NCI-H1092 treated with DMSO at 0.1 percent for 48 hours (cell line): ENCODE results near the gene MBTD1.
A peak's percentile ranks its signal among the peaks of the same experiment; 100 is the strongest.
"Not testable (repeated sequence)": the region's sequence is repeated elsewhere in the genome, so short reads cannot be mapped to it uniquely, and the experiment has no call there.

Experiments used
- DNase-seq: peaks from one replicate; lab custom pipeline; 2025; lab: John Stamatoyannopoulos, UW

The MBTD1 gene

GRCh38 chr17:51188271-51188833 lies 71.5 kb downstream of the MBTD1 start:
- no peak for DNase-seq

GRCh38 chr17:51185763-51186332 lies 74.0 kb downstream of the MBTD1 start:
- DNase-seq, result no peak

DNA sequence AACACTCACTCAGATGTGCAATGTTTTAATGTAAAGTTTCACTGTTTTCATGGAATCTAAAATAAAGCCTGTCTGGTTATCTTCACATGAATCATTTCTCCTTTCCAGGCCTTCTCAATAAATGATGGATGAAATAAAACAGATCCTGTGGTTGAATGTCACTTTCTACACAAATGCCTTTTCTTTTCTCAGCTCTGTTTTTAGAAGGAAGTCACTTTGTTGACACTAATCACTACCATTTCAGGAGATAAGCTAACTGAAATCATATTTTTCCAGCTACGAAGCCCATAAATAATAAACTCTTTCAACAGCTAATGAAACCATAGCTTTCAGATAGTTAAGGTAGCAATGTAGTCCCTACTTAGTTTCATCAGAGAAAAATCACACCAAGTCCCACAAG lies 75.7 kb downstream of the MBTD1 start:
- no peak for DNase-seq

GRCh38 chr17:51180486-51180885 lies 79.4 kb downstream of the MBTD1 start:
- DNase-seq, result no peak

DNA sequence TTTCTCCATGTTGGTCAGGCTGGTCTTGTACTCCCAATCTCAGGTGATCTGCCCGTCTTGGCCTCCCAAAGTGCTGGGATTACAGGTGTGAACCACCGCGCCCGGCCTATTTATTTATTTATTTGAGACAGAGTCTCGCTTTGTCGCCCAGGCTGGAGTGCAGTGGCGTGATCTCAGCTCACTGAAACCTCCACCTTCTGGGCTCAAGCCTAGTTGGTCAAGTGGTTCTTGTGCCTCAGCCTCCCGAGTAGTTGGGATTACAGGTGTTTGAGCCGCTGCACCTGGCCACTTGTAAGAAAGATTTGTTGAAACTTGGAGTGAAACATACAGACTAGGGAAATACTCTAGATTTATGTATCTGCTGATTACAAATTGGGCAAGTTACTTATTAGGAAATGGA lies 87.8 kb downstream of the MBTD1 start:
- not testable (repeated sequence) for DNase-seq

DNA sequence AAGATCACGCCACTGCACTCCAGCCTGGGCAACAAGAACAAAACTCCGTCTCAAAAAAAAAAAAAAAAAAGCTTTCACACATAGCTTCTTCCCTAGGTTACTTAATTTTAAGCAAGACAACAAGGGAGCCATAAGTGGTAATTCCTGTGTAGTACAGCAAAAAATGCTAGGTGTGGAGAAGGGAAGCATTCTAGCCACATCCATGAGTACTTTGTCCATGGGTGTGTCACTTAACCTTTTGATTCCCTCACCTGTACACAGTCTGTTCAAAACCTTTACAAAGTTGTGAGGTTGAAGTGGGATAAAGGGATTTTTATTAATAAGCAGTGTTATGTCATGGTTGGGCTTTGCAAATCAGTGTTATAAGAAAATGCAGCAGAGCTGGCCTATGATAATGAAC lies 89.1 kb downstream of the MBTD1 start:
- DNase-seq, result no peak

DNA sequence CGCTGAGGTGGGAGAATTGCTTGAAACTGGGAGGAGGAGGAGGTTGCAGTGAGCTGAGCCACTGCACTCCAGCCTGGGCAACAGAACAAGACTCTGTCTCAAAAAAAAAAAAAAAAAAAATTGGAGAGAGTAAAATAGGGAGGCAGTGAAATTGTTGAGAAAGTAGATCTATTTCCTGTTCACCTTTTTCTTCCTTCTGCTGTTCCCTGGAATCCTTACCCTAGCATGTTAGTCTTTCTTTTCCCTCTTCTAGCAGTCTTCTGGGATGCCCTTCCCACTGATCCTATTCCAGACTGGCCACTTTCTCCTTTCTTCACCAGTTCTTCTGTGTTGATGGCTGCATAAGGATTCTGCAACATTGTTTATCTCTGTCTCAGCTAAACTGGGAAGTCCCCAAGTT lies 90.5 kb downstream of the MBTD1 start:
- no peak for DNase-seq

GRCh38 chr17:51166987-51167931 lies 92.6 kb downstream of the MBTD1 start:
- DNase-seq, result peak; percentile 51

DNA sequence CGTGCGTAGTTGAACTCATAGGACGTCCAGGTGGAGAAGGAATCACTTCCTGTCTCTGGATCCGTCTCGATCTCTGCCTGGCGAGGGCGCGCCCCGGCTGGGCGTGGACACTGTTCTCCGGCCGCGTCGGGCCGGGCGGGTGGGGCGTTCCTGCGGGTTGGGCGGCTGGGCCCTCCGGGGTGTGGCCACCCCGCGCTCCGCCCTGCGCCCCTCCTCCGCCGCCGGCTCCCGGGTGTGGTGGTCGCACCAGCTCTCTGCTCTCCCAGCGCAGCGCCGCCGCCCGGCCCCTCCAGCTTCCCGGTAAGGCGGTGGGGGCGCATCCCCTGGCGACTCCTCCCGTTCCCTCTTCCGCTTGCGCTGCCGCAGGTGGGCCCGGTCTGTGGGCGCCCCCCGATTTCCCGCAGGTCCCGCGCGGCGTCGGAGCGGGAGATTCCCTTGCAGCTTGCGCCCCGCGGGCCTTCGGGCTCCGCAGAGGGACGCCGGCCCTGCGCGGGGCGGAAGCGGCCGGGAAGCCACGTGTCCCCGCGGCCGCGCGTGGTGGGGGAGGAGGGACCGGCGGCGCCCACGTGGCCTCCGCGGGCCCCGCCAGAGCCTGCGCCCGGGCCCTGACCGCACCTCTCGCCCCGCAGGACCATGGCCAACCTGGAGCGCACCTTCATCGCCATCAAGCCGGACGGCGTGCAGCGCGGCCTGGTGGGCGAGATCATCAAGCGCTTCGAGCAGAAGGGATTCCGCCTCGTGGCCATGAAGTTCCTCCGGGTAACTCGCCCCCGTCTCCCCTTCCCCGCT lies 93.5 kb downstream of the MBTD1 start, which contains the start of gene NME2:
NME2 (plus strand) TSS at position 214 of the 789 bp plus-strand sequence; CDS start at position 634, 420 bp downstream.
- peak; percentile 75 for DNase-seq

GRCh38 chr17:51165680-51166197 lies 94.1 kb downstream of the MBTD1 start:
- DNase-seq, result no peak

DNA sequence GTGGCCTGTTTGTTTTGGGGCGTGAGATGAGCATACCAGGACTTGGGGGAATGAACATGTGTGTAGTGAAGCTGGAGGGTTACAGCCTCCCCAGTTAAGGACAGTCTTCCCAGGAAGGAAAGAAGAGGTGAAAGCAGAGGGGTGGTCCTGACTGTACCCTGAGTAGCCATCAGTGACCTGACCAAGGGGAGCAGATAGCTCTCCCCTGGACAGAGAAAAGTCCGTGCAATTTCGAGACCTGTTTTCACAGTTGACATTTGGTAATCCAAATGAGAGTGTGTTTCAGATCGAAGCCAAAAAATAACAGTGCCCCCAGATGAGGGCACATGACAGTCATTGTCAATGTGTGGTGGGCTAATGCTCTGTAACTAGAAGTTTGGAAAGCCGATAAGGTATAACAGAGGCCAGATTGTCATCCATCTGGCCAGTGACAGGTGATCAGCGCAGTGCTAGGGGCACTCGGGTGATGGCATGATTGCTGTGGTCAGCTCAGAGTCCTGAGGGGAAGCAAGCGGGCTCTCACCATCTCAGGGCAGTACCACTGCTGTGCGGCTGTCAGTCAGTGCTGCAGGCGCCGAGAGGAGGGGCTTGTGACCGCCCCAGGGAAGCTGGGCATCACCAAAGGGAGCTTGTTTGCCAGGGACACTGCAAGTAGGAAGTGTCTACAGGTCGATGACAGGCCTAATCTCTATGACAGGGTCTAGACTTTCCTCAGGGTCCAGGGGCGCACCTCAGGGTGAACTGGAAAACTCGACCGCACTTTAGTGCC lies 94.8 kb downstream of the MBTD1 start:
- no peak for DNase-seq

GRCh38 chr17:51161541-51161940 lies 98.3 kb downstream of the MBTD1 start:
- no peak for DNase-seq

DNA sequence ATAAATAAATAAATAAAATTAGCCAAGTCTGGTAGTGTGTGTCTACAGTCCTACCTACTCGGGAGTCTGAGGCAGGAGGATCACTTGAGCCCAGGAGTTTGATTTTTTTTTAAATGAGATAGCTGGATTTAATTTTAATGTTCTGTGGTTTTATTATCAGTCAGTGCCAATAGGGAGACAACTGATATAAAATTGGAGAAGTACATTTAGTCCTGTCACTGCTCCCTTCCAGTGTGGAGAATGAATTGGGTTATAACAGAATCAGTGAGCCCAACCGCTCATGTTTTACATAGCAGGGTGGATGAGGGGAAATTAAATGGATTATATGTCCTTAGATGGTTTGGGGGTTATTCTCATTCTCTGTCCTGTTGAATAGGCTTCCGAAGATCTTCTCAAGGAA lies 100.2 kb downstream of the MBTD1 start:
- no peak for DNase-seq

GRCh38 chr17:51155416-51155815 lies 104.4 kb downstream of the MBTD1 start:
- DNase-seq, result no peak

DNA sequence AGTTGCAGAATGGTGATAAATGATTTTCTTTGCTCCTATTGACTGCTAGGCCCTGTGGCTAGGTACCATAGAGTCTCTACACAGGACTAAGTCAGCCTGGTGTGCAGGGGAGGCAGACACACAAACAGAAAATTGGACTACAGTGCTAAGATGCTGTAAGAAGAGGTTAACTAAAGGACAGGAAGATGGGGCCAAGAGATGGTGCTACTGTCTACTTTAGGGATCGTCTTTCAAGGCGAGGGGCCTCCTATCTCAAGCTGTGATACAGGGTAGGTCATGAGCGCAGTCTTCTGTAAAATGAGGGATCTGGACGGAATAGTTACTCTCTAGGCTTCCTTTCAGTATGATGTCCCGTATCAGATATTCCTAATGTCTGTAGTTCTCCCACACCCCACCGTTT lies 105.7 kb downstream of the MBTD1 start:
- no peak for DNase-seq

- DNase-seq, result peak; percentile 99
Measured at GRCh38 chr17:51153210-51154072, 106.4 kb downstream of the MBTD1 start, which contains the start of gene NME1. NME1 (plus strand) TSS chr17:51153559; CDS start chr17:51155655, 2,096 bp downstream.

- DNase-seq, result no peak
Measured at GRCh38 chr17:51152766-51153209, 107.1 kb downstream of the MBTD1 start.

- no peak for DNase-seq
Measured at GRCh38 chr17:51150932-51151331, 108.9 kb downstream of the MBTD1 start.

DNA sequence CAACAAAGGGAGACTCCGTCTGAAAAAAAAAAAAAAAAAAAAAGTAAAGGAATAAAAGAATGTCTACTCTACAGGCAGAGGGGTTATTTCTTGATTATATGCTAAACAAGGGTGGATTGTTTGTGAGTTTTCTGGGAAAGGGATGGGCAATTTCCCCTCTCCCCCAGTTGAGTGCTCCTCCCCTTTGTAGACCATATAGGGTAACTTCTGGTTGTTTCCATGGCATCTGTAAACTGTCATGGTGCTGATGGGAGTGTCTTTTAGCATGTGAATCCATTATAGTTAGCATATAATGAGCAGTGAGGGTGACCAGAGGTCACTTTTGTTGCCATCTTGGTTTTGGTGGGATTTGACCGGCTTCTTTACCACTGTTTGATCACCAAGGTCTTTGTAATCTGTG lies 110.7 kb downstream of the MBTD1 start:
- DNase-seq, result no peak

- no peak for DNase-seq
Measured at GRCh38 chr17:51147650-51148049, 112.2 kb downstream of the MBTD1 start.
